GM19397 (cell line): ENCODE data around the gene CYYR1.

ENCODE experiments used
- ATAC-seq: cut with Tn5 transposase; IDR thresholded peaks from one replicate; pipeline ENCODE4 v1.9.1; 2021; ENCODE audit warnings: mild to moderate bottlenecking, moderate library complexity; ENCODE audit not compliant: unreplicated experiment

Gene CYYR1

GRCh38 chr21:26572702-26573381 lies at the start of gene CYYR1:
TSS of gene CYYR1 (minus strand) at chr21:26573286. CDS start at chr21:26572940, 346 bp downstream.
- ATAC-seq, result no peak

GRCh38 chr21:26617176-26617575 lies 44.1 kb upstream of the CYYR1 start:
- no peak for ATAC-seq

GRCh38 chr21:26614251-26614650 lies 41.2 kb upstream of the CYYR1 start:
- no peak for ATAC-seq

- ATAC-seq, result no peak
These were observed 26.2 kb upstream of the CYYR1 start for GRCh38 chr21:26599261-26599660.

GRCh38 chr21:26597981-26598380 lies 24.9 kb upstream of the CYYR1 start:
- ATAC-seq, result no peak

GRCh38 chr21:26597031-26597430 lies 23.9 kb upstream of the CYYR1 start:
- ATAC-seq, result no peak

GRCh38 chr21:26595971-26596370 lies 22.9 kb upstream of the CYYR1 start:
- ATAC-seq, result no peak

GRCh38 chr21:26593800-26594199 lies 20.7 kb upstream of the CYYR1 start:
- ATAC-seq, result no peak

- no peak for ATAC-seq
These were observed 18.5 kb upstream of the CYYR1 start for GRCh38 chr21:26591543-26591942.

- no peak for ATAC-seq
These were observed 15.4 kb upstream of the CYYR1 start for GRCh38 chr21:26588446-26588845.

GRCh38 chr21:26587736-26588201 lies 14.7 kb upstream of the CYYR1 start:
- ATAC-seq, result no peak

- no peak for ATAC-seq
These were observed 10.7 kb upstream of the CYYR1 start for GRCh38 chr21:26583769-26584168.

- no peak for ATAC-seq
These were observed 8.7 kb upstream of the CYYR1 start for GRCh38 chr21:26581818-26582217.

- ATAC-seq, result no peak
These were observed 897 bp downstream of the CYYR1 start for GRCh38 chr21:26572076-26572701.

GRCh38 chr21:26570203-26570602 lies 2.9 kb downstream of the CYYR1 start:
- no peak for ATAC-seq

- no peak for ATAC-seq
These were observed 7.5 kb downstream of the CYYR1 start for GRCh38 chr21:26565546-26565945.

- no peak for ATAC-seq
These were observed 8.0 kb downstream of the CYYR1 start for GRCh38 chr21:26565111-26565510.

GRCh38 chr21:26563856-26564503 lies 9.1 kb downstream of the CYYR1 start:
- no peak for ATAC-seq

- no peak for ATAC-seq
These were observed 12.5 kb downstream of the CYYR1 start for GRCh38 chr21:26560612-26561011.

GRCh38 chr21:26559099-26559498 lies 14.0 kb downstream of the CYYR1 start:
- no peak for ATAC-seq

- no peak for ATAC-seq
These were observed 16.0 kb downstream of the CYYR1 start for GRCh38 chr21:26557106-26557505.

GRCh38 chr21:26555540-26556146 lies 17.4 kb downstream of the CYYR1 start:
- ATAC-seq, result no peak
